ENCODE results near the gene METTL3.

The METTL3 gene

GRCh38 chr14:21527318-21527679, 16.2 kb upstream of the METTL3 start:
- DNase-seq = no peak

DNA sequence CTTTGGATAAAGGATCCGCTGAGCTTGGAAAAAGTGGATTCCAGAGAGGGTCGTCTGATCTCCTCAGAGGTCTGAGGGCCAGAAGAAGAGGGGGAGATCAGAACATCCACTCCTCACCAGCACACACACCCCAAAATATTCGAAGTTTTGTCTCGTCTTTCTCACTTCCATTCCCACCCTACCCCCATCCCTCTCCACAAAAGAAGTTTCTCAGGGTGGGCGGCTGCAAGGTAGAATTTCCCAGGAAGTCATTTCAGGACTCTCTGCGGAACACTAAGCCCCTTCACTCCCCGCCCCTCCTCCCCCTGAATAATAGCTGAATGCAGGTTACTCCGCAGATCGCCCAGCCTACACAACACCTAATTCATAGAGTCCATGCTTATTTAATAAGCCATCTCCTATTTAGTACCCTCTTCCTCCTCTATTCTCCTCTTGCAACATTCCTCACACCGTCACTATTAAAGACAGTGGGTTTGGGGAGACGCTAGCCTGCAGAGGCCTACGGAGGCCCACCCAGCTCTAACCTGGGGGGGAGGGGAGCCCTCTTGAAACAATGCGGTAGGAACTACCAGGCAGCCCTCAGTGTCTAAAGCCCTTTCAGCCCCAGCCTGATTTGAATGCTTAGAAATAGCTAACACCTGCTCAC, 15.7 kb upstream of the METTL3 start:
- peak in 2 of 56 donors; percentile 20 to 40 for DNase-seq

DNA sequence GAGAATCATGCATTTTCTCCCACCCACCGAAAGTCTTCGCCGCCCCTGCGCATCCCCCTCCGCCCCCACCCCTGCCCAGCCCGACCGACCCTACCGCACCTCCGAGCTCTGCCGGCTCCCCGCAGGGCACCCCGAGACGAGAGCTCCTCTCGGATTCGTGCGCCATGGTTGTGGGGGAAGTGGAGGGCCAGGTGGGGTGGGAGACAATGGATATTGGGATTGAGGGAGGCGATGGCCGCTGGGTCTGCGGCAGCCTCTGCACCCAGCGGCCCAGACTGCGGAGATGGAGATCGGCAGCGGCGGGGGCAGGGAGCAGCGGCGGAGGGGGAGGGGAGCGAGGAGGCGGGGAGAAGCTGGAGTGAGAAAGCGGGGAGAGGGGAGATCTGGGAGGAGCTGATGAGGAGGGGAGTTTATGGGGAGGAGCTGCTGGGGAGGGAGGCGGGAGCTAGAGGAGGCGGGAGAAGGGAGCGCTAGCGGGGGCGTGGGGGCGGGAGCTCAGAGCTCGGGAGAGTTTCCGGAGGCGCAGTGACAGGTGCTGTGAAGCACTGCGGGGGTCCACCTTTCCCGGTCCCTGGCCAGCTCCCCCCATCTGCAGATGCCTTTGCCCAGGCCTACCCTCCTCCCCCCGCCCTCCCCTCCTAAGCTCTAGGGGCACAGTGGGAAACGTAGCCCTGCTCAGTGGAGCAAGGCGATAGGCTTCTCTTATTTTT, 15.0 kb upstream of the METTL3 start, which contains the start of gene SALL2:
SALL2 (minus strand) TSS at position 385 of the 710 bp plus-strand sequence; CDS start at position 166, 219 bp downstream.
- peak in 55 of 56 donors; percentile 21 to 92 (median 76) for DNase-seq

DNA sequence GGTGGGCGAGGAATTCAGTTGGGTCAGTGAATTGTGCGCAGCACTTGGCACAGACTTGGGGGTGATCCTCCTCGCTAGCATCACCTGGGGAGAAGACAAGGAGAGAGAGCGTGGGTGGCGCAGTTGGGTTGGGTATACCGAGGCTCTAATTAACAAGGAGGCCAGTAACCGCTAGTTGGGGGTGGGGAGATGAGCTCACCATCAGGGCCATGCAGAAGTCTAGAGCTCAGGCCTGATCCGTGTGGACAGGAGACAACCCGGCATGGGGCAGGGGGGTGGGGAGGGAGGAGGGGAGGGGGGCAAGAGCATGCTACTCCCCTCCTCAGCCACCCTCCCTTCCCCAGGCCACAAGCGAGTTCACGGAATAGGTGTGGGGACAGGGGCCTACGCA, 14.4 kb upstream of the METTL3 start:
- DNase-seq = peak in 33 of 56 donors; percentile 4 to 65 (median 26)

DNA sequence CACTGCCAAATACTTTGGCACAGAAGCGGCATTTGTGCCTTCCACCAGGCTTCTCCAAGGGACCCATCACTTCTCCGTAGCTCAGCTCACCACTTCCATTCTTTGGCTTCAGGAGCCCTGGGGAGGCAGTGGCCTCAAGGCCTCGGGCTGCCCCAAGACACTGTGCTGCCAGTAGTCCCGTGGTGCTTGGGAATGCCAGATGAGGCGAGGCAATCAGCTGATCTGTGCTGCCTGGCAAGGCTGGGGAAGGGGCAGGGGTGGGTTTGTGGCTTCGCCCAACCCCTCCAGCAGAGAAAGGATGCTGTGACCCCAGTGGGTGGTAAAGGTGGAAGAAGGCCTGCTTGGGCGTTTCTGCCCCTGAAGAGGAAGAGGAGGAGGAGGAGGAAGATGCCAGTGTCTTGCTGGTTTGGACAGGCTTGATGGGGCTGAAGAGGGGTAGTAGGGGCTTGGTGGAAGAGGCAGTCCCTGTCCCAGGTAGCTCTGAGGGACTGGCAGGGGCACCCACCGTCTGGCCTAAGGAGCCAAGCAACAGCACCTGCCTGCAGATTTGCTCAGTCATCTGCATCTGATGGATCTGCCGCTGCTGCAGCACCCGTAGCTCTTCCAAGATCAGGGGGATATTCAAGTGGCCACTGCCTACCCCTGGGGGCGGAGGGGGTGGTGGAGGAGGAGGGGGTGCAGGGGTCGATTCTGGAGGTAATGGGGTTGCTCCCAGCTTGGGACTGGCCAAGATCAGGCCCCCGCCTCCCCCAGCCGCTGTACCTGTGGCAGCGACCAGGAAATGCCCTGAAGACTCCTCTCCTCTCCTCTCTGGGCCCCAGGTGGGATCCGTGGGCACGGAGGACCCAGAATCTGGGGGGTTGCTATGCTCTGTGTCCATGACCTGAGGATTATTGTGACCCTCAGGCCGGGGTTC, 13.7 kb upstream of the METTL3 start:
- peak in 12 of 56 donors; percentile 6 to 31 (median 19) for DNase-seq

- no peak for DNase-seq
These were observed 12.1 kb upstream of the METTL3 start for GRCh38 chr14:21523203-21523602.

DNA sequence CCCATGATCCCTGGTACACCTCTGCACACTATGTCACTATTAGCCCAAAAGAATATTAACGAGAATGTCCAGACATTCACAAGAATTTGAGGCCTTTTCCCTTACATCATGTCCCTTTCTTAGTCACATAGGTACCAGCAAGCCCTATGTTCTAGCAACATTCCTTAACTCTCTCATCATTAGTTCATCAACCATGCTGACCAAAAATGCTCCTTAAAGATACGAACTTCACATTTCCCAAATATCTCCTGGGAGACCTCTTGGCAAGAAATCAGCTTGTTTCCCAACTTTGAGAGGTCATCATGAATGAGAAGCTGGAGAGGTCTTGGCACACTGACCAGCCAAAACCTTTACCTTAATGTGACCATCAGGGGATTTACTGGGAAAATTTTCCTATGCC, 10.4 kb upstream of the METTL3 start:
- DNase-seq = no peak

- no peak for DNase-seq
These were observed 9.6 kb upstream of the METTL3 start for GRCh38 chr14:21520767-21521166.

DNA sequence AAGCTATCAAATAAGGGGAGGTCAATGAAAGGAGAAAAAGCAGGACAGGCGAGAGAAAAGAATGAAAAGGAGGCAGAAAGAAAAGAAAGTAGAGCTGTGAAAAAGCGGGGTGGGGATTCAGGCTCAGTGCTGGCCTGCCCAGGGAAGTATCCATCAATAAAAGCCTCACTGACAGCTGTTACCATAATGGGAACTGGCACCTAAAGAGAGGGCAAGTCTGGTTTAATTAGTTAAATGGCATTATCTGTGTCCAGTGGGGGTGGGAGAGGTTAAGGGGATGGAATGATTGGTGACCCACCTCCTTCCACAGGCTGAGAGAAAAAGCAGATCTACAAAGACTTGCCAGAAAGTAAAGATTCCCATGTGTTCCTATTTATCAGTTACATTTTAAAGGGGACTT, 7.6 kb upstream of the METTL3 start:
- DNase-seq = no peak

GRCh38 chr14:21514341-21514740, 3.2 kb upstream of the METTL3 start:
- DNase-seq = no peak

GRCh38 chr14:21509432-21510143, 1.6 kb downstream of the METTL3 start:
- DNase-seq = no peak

GRCh38 chr14:21506557-21506956, 4.6 kb downstream of the METTL3 start:
- DNase-seq = no peak

GRCh38 chr14:21505012-21505553, 6.1 kb downstream of the METTL3 start:
- DNase-seq = no peak

- no peak for DNase-seq
These were observed 7.8 kb downstream of the METTL3 start for GRCh38 chr14:21503376-21503775.

DNA sequence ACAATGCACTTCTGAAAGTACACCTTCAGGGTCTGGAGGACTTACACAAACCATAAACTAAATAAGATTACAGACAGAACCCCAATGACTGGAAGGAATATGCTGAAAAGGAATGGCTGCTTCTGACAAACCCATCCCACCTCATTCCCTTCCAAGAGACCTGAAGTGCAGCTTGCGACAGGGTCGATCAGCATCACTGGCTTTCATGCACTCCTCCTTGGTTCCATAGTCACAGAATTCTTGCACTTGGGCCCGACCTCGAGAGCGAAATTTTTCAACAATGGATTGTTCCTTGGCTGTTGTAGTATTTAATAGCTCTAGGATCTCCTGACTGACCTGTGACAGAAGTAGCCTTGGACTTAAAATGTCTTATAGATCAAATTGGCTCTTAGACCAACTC, 9.6 kb downstream of the METTL3 start:
- DNase-seq = no peak

GRCh38 chr14:21498540-21499526, 12.3 kb downstream of the METTL3 start:
- DNase-seq = peak in 2 of 56 donors; percentile 9 to 23

- no peak for DNase-seq
These were observed 14.7 kb downstream of the METTL3 start for GRCh38 chr14:21496453-21496852.

DNA sequence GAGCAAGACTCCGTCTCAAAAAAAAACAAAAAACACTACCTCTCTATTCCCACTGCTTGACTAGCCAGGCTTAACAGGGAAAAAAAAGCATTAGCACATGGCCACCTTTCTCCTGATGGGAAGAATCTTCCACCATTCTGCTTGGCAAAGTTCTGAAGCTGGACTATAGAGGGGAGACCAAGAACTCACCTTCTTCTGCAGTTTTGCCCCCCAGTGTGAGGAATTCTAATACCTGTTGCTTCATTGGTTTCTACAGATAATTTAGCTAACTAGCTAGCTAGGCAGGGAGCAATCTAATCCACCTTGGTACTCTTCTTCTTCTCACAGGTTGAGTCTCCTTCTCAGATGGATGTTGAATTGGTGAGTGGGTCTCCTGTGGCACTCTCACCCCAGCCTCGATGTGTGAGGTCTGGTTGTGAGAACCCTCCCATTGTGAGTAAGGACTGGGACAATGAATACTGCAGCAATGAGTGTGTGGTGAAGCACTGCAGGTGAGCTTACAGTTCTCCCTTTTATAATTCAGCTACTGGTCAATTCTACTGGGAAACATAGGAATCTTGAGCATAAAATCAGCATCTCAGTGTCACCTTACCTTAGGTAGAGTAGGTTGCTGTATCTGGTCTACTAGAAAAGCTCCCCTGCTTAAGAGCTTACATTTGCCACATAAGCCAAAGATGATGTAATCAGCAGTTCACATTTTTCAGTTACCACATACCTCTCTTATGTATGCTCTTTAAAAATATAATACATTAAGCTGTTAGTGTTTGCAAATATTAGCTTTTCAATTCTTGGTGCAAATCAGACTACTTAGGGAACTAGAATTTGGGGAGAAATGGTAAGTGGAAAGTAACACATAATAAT, 16.0 kb downstream of the METTL3 start:
- DNase-seq = no peak

- DNase-seq = no peak
These were observed 24.5 kb downstream of the METTL3 start for GRCh38 chr14:21486640-21487087.
